Right renal cortex interstitium (tissue), 3 donors: ENCODE measurements around the gene HSD17B8. TPM values are rescaled to one million over a fixed set of nuclear protein-coding genes. Genes with fewer than 3 reads are reported as not detected.

ENCODE experiments used
- DNase-seq, 3 donors: peaks; one replicate each; pipeline ENCODE4 v3.0.0-alpha.2; 2013; ENCODE audit warnings: low read depth in 3 of 3, low spot score in 2 of 3
- polyA plus RNA-seq, 3 donors: library from polyadenylated mRNA; unstranded; fragments of 120-200 nt; gene quantifications; one replicate each; pipeline ENCODE4 v1.2.1, GENCODE V29; 2013; ENCODE audit not compliant: insufficient read length in 3 of 3

Gene HSD17B8
- polyA plus RNA-seq, 3 donors = 22.8 to 29.1 (median 23.5) TPM

DNA sequence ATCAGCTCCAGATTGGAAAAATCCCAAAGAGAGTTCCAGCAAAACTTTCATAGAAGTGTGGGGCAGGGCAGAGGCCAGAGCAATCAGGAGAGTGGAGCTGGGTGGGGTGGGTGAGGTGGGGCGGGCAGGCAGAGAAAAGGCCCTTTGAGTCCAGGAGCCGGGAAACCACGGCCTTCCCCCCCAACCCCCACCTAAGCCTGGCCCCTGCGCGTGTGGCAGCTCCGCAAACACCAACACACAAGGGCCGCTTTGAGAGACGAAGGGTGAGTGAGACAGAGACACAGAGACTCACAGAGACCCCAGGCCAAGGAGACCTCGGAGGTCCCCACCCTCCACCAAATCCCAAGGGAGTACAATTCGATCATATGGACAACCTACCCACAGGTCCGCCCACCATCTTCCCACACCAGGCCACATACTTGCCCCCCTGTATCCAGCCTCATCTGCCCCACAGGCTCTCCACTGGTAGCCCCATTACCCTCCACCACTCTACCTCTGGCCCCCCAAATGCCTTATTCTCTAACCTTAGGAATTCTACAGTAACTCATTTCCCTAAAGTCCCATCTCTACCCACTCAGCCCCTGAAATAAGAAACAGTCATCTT lies 13.8 kb upstream of the HSD17B8 start:
- no peak for DNase-seq

DNA sequence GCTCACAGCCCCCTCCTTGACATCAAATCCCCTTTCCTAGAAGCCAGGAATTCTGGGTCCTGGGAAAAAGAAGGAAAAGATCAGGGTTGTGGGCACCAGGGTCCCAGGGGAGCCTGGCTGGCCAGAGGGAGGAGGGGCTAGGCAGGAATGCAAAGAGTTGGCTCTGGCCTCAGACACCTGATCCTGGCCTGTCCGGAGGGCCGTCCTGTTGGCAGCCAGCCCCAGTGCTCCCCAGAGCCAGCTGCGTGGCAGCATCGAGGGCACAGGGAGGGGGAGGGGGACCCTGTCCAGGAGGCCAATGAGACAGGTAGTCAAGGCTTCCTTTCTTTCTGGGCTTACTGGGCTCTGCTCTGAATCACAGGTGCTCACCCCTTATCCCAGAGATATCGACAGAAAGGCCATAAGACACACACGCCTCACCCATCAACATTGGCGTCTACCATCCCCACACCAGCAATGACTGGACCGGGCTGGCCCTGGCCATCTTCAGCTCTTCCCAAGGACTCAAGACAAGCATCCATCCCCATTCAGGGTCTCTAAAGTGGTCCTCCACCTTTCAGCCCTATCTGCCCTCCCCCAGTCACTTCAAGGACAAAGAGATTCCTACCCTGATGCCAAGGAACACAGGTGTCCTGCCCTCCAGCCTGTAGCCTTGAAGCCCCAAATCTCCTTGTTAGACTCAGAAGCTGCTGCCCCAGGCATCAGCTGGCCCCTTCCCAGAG lies 12.9 kb upstream of the HSD17B8 start:
- DNase-seq = no peak

DNA sequence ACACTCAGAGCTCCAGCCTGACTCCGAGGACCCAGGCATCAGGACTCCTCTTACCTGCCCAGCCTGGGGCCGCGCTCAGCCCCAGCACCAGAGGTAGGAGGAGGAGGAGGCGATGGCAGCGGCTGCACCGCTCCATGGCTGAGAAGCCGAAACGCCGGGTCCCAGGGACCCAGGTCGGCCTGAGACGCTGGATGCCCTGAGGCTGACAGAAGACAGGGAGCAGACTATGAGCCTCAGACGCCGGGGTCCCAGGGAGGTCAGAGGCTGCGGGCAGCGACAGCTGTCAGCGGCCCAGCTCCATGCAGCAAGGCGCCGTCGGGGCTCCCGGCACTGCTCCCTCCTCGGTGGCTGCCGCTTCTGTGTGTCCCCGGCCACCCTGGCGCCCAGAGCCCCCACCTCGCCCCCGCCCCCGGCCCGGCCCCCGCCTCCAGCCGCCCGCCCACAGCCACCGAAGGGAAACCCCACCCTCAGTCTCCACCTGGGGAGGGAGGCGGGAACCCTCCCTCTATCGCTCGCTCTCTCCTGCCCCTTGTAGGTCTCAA lies 12.3 kb upstream of the HSD17B8 start, which contains the start of gene COL11A2:
TSS of gene COL11A2 (minus strand) at position 363 of the 542 bp plus-strand sequence. CDS start at position 136, 227 bp downstream.
- DNase-seq = no peak

- no peak for DNase-seq
Measured at GRCh38 chr6:33192671-33193602, 11.5 kb upstream of the HSD17B8 start.

GRCh38 chr6:33193619-33194018 lies 10.8 kb upstream of the HSD17B8 start:
- no peak for DNase-seq

- no peak for DNase-seq
Measured at GRCh38 chr6:33194431-33194979, 9.9 kb upstream of the HSD17B8 start.

- DNase-seq = no peak
Measured at GRCh38 chr6:33195304-33196165, 8.9 kb upstream of the HSD17B8 start.

DNA sequence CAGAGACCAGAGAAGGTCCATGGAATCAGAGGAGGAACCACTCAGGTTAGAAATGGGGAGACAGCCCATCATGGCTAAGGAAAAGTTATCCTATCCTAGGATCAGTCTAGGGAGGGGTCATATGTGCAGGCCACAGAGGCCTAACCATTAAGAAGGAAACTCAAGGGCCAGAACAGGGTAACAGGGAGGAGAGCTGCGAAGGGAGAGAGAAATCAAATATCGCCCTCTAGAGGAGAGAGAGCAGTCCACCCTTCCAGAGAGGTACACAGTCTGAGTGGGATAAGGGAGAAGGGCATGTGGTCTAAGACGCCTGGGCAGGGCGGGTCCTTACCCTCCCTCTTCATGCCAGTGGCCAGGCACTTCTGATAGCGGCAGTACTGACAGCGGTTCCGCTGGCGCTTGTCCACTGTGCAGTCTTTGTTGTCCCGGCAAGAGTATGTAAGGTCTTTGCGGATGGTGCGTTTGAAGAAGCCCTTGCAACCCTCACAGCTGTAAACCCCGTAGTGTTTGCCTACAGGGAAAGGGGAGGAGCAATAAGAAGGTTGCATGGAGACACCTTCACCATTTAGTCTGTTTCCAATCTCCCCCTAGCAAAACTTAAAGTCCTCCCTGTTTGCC lies 6.9 kb upstream of the HSD17B8 start:
- DNase-seq = no peak

DNA sequence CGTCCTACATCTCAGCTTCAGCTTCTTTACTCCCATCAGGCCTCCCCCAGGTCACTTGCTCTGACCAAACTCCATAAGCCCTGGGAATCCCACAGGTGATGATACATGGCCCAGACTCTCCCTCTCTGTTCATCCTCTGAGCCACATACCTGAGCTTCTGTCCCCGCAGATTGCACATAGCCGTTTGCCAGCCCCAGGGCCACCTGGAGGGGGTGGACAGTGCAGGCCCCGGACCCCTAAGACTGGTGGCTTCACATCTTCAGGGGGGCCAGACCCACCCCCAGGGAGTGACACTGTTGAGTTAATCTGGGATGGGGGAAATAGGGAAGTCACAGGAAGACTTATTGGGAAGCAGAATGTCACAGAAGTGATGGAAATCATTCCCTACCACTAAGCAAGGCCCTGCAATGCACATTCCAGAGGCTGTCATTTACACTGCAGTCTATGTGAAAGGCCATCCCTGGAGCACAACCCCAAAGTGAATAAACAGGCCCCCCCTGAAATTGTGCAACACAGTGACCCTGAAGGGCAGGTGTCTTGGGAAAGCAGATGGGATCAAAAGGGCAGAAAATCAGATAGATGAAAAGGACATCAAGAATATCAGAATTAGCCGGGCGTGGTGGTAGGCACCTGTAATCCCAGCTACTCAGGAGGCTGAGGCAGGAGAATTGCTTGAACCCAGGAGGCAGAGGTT lies 6.1 kb upstream of the HSD17B8 start:
- DNase-seq = no peak

- DNase-seq = no peak
Measured at GRCh38 chr6:33198853-33199436, 5.5 kb upstream of the HSD17B8 start.

GRCh38 chr6:33199687-33200218 lies 4.7 kb upstream of the HSD17B8 start:
- no peak for DNase-seq

- DNase-seq = peak; percentile 100
Measured at GRCh38 chr6:33200219-33201146, 4.0 kb upstream of the HSD17B8 start, which contains the start of the genes RXRB and SLC39A7. RXRB (minus strand) TSS chr6:33200665; CDS start chr6:33200476, 189 bp downstream. SLC39A7 (plus strand) TSS chr6:33200867; CDS start chr6:33201246, 379 bp downstream.

GRCh38 chr6:33201147-33201545 lies 3.3 kb upstream of the HSD17B8 start:
- no peak for DNase-seq

DNA sequence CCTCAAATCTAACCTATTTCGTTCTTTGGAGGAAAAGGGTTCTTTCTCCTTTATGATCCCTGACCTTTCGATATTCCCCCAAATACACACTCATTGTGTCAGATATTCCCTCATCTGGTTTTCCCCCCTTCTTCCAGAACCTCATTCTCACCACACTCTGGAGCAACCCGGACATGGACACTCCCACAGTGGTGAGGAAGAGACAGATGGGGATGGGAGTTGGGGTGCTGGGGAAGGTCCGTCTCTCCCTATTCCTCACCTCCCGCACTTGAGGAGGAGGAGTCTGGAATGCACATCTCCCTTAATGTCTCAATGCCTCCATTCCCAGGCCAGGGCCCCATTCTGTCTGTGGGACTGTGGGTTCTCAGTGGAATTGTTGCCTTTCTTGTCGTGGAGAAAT lies 2.5 kb upstream of the HSD17B8 start:
- no peak for DNase-seq

DNA sequence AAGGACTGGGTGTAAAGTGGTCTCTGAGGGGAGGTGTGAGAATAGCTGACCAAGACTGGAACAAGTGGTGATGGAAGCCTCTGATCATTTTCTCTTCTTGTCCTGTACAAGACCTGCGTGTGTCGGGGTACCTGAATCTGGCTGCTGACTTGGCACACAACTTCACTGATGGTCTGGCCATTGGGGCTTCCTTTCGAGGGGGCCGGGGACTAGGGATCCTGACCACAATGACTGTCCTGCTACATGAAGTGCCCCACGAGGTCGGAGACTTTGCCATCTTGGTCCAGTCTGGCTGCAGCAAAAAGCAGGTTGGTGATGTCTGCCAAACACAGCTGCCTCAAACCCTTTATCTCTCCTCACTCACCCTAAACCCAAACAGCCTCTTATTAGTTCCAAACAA lies 1.7 kb upstream of the HSD17B8 start:
- no peak for DNase-seq

- no peak for DNase-seq
Measured at GRCh38 chr6:33203443-33204164, 851 bp upstream of the HSD17B8 start.
